ENCODE data around the gene COL5A1.

Gene COL5A1

DNA sequence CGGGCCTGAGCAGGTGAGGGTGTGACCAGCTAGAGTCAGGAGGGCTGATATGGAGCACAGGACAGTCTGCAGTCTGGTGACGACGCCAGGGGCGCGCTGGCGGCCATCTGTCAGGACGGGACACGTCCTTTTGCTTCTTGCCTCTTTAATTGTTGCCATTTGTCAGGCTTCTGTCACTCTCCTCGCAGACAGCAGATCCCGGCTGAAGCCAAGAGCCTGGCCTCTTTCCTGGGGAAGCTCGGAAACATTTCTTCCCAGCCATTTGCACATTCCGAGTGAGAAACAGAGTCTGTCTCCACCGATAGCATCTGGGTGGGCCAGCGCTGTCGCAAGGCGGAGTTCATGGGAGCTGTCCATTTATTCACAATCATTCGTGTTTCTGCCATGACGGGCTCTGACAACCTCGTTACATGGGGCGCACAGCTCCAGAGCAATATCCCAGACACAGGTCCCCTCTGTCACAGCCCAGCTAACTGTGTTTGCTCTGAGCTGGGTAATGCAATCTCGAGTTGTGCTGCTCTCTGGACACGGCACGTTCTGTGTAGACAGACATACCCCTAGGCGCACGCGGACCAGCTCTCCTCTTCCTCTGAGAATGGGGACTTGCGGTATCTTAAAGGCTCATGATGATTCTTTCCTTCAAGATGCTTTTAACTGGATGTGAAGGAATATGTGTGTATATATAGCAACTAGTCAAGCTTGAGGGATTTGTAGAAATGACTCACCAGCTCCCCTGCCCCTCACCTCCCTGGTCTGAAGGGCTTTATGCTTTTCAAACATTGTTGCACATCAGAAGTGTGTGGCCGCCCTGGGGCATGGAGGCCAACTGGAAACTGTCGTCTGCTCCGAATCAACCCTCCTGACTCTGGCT lies 133.7 kb downstream of the COL5A1 start:
- H3K9ac ChIP-seq (ENCODE audit: low read length), result no peak overlapping the region
- no peak overlapping the region for H2BK120ac ChIP-seq (ENCODE audit: low read depth, low read length)
- H4K5ac ChIP-seq (ENCODE audit: low read length), result no peak overlapping the region
- H3K79me1 ChIP-seq (ENCODE audit: low read length), result no peaks in the 10 kb centered on the region
- H4K8ac ChIP-seq (ENCODE audit: low read depth, low read length), result no peak overlapping the region
- H3K79me2 ChIP-seq (ENCODE audit: control insufficient read depth, insufficient read depth, low read length), result no peaks in the 10 kb centered on the region
- H2BK5ac ChIP-seq (ENCODE audit: low read length), result no peak overlapping the region
- H3K18ac ChIP-seq (ENCODE audit: low read length), result no peak overlapping the region
- no peak overlapping the region for H3K4me3 ChIP-seq (ENCODE audit: low read length)
- no peak overlapping the region for H2BK15ac ChIP-seq (replicated peaks; ENCODE audit: low read depth)
- no peak overlapping the region for H3K27ac ChIP-seq (ENCODE audit: low read depth, low read length)
- no peak overlapping the region for H3K4me2 ChIP-seq (ENCODE audit: low read length)
- no peak overlapping the region for H2AK5ac ChIP-seq (ENCODE audit: low read length)
- H3K56ac ChIP-seq (ENCODE audit: low read length), result no peak overlapping the region
- no peak for DNase-seq
- no peak overlapping the region for H3K4ac ChIP-seq (ENCODE audit: low read depth, low read length)
- H3K36me3 ChIP-seq (ENCODE audit: control insufficient read depth, insufficient read depth, low read length), result peaks cover 19% of the 10 kb centered on the region
- H3K27me3 ChIP-seq (ENCODE audit: insufficient read depth, low read length, poor library complexity), result no peaks in the 10 kb centered on the region
- no peak overlapping the region for H3K23ac ChIP-seq (ENCODE audit: low read length)
- no peaks in the 10 kb centered on the region for H3K4me1 ChIP-seq (ENCODE audit: control insufficient read depth, low read depth, low read length)
- no CpG with 5 or more reads among the region's 30 CpGs for WGBS (ENCODE audit: extremely low coverage, insufficient coverage, low lambda C conversion rate)

- WGBS (ENCODE audit: extremely low coverage, insufficient coverage, low lambda C conversion rate), result no CpG with 5 or more reads among the region's 19 CpGs
- H3K27ac ChIP-seq (ENCODE audit: low read depth, low read length), result no peak overlapping the region
- no peak overlapping the region for H2BK5ac ChIP-seq (ENCODE audit: low read length)
These were observed 134.6 kb downstream of the COL5A1 start for GRCh38 chr9:134776080-134776796.

GRCh38 chr9:134777153-134777552 lies 135.6 kb downstream of the COL5A1 start:
- H3K27ac ChIP-seq (ENCODE audit: low read depth, low read length), result no peak overlapping the region
- no peak overlapping the region for H2BK5ac ChIP-seq (ENCODE audit: low read length)
- H3K79me2 ChIP-seq (ENCODE audit: control insufficient read depth, insufficient read depth, low read length), result no peaks in the 10 kb centered on the region
- no peaks in the 10 kb centered on the region for H3K27me3 ChIP-seq (ENCODE audit: insufficient read depth, low read length, poor library complexity)
- no peak overlapping the region for H2AK5ac ChIP-seq (ENCODE audit: low read length)
- H3K79me1 ChIP-seq (ENCODE audit: low read length), result no peaks in the 10 kb centered on the region
- no peak overlapping the region for H3K4me3 ChIP-seq (ENCODE audit: low read length)
- H3K18ac ChIP-seq (ENCODE audit: low read length), result no peak overlapping the region
- no peak overlapping the region for H3K4ac ChIP-seq (ENCODE audit: low read depth, low read length)
- no peak overlapping the region for H3K23ac ChIP-seq (ENCODE audit: low read length)
- no CpG with 5 or more reads among the region's 13 CpGs for WGBS (ENCODE audit: extremely low coverage, insufficient coverage, low lambda C conversion rate)
- no peak overlapping the region for H3K9ac ChIP-seq (ENCODE audit: low read length)
- H3K4me1 ChIP-seq (ENCODE audit: control insufficient read depth, low read depth, low read length), result no peaks in the 10 kb centered on the region
- H3K4me2 ChIP-seq (ENCODE audit: low read length), result no peak overlapping the region
- no peak overlapping the region for H4K5ac ChIP-seq (ENCODE audit: low read length)
- H2BK120ac ChIP-seq (ENCODE audit: low read depth, low read length), result no peak overlapping the region
- no peak overlapping the region for H4K8ac ChIP-seq (ENCODE audit: low read depth, low read length)
- H3K56ac ChIP-seq (ENCODE audit: low read length), result no peak overlapping the region
- H3K36me3 ChIP-seq (ENCODE audit: control insufficient read depth, insufficient read depth, low read length), result peaks cover 22% of the 10 kb centered on the region
- no peak overlapping the region for H2BK15ac ChIP-seq (replicated peaks; ENCODE audit: low read depth)
- no peak for DNase-seq

More at GRCh38 chr9:134776080-134776796, 134.6 kb downstream of the COL5A1 start:
- no peak overlapping the region for H3K4me3 ChIP-seq (ENCODE audit: low read length)
- H4K8ac ChIP-seq (ENCODE audit: low read depth, low read length), result no peak overlapping the region
- H2BK15ac ChIP-seq (replicated peaks; ENCODE audit: low read depth), result no peak overlapping the region
- H3K56ac ChIP-seq (ENCODE audit: low read length), result no peak overlapping the region
- no peak overlapping the region for H3K9ac ChIP-seq (ENCODE audit: low read length)
- no peak for DNase-seq
- H3K36me3 ChIP-seq (ENCODE audit: control insufficient read depth, insufficient read depth, low read length), result peaks cover 22% of the 10 kb centered on the region
- H3K4ac ChIP-seq (ENCODE audit: low read depth, low read length), result no peak overlapping the region
- no peak overlapping the region for H3K18ac ChIP-seq (ENCODE audit: low read length)
- H3K27me3 ChIP-seq (ENCODE audit: insufficient read depth, low read length, poor library complexity), result no peaks in the 10 kb centered on the region
- no peak overlapping the region for H2BK120ac ChIP-seq (ENCODE audit: low read depth, low read length)
- H3K79me2 ChIP-seq (ENCODE audit: control insufficient read depth, insufficient read depth, low read length), result no peaks in the 10 kb centered on the region
- no peak overlapping the region for H3K23ac ChIP-seq (ENCODE audit: low read length)
- H3K4me2 ChIP-seq (ENCODE audit: low read length), result no peak overlapping the region
- no peaks in the 10 kb centered on the region for H3K4me1 ChIP-seq (ENCODE audit: control insufficient read depth, low read depth, low read length)
- H2AK5ac ChIP-seq (ENCODE audit: low read length), result no peak overlapping the region
- H4K5ac ChIP-seq (ENCODE audit: low read length), result no peak overlapping the region
- H3K79me1 ChIP-seq (ENCODE audit: low read length), result no peaks in the 10 kb centered on the region

DNA sequence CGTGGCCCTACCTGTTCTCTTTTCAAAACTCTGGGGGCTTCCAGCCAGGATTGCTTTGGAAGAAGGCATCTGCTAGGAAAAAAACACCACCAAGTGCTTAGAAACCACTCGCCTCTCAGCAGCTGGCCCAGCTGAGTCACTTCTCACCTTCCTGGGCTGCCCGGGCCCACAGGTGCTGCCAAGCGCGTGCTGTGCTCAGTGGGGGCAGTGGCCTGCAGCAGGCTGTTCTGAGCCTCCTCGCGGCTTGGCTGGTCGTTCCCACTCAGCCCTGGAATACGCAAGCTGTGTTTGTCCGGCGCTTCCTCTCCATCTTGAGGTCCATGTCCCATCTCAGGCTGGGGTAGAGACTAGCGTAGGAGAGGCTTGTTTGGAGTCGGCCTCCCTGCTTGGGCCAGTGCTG lies 136.6 kb downstream of the COL5A1 start:
- no CpG with 5 or more reads among the region's 13 CpGs for whole genome bisulfite sequencing (ENCODE audit: extremely low coverage, insufficient coverage, low lambda C conversion rate)

GRCh38 chr9:134778841-134779411 lies 137.3 kb downstream of the COL5A1 start:
- no peak overlapping the region for H2BK15ac ChIP-seq (replicated peaks; ENCODE audit: low read depth)
- H3K18ac ChIP-seq (ENCODE audit: low read length), result no peak overlapping the region
- peaks cover 22% of the 10 kb centered on the region for H3K36me3 ChIP-seq (ENCODE audit: control insufficient read depth, insufficient read depth, low read length)
- H3K4ac ChIP-seq (ENCODE audit: low read depth, low read length), result no peak overlapping the region
- no peak overlapping the region for H2AK5ac ChIP-seq (ENCODE audit: low read length)
- no peak overlapping the region for H3K9ac ChIP-seq (ENCODE audit: low read length)
- no peak overlapping the region for H3K4me2 ChIP-seq (ENCODE audit: low read length)
- H3K4me3 ChIP-seq (ENCODE audit: low read length), result no peak overlapping the region
- H3K79me2 ChIP-seq (ENCODE audit: control insufficient read depth, insufficient read depth, low read length), result no peaks in the 10 kb centered on the region
- no peaks in the 10 kb centered on the region for H3K27me3 ChIP-seq (ENCODE audit: insufficient read depth, low read length, poor library complexity)
- no peaks in the 10 kb centered on the region for H3K79me1 ChIP-seq (ENCODE audit: low read length)
- H3K23ac ChIP-seq (ENCODE audit: low read length), result no peak overlapping the region
- no peak overlapping the region for H3K56ac ChIP-seq (ENCODE audit: low read length)
- no peak overlapping the region for H4K5ac ChIP-seq (ENCODE audit: low read length)
- WGBS (ENCODE audit: extremely low coverage, insufficient coverage, low lambda C conversion rate), result no CpG with 5 or more reads among the region's 17 CpGs
- H3K27ac ChIP-seq (ENCODE audit: low read depth, low read length), result no peak overlapping the region
- no peaks in the 10 kb centered on the region for H3K4me1 ChIP-seq (ENCODE audit: control insufficient read depth, low read depth, low read length)
- no peak overlapping the region for H2BK120ac ChIP-seq (ENCODE audit: low read depth, low read length)
- no peak overlapping the region for H2BK5ac ChIP-seq (ENCODE audit: low read length)
- no peak overlapping the region for H4K8ac ChIP-seq (ENCODE audit: low read depth, low read length)
- DNase-seq, result peak; percentile 87

More for the DNA sequence above, 136.6 kb downstream of the COL5A1 start:
- Histone ChIP-seq H2BK120ac (ENCODE audit: low read depth, low read length) (no peak overlapping the region), H3K4me3 (ENCODE audit: low read length) (no peak overlapping the region), H4K5ac (ENCODE audit: low read length) (no peak overlapping the region), H4K8ac (ENCODE audit: low read depth, low read length) (no peak overlapping the region), H3K27me3 (ENCODE audit: insufficient read depth, low read length, poor library complexity) (no peaks in the 10 kb centered on the region), H2BK15ac (replicated peaks; ENCODE audit: low read depth) (no peak overlapping the region), H2BK5ac (ENCODE audit: low read length) (no peak overlapping the region), H3K79me2 (ENCODE audit: control insufficient read depth, insufficient read depth, low read length) (no peaks in the 10 kb centered on the region), H3K4ac (ENCODE audit: low read depth, low read length) (no peak overlapping the region), H3K36me3 (ENCODE audit: control insufficient read depth, insufficient read depth, low read length) (peaks cover 22% of the 10 kb centered on the region), H3K9ac (ENCODE audit: low read length) (no peak overlapping the region), H3K18ac (ENCODE audit: low read length) (no peak overlapping the region), H2AK5ac (ENCODE audit: low read length) (no peak overlapping the region), H3K4me2 (ENCODE audit: low read length) (no peak overlapping the region), H3K56ac (ENCODE audit: low read length) (no peak overlapping the region), H3K27ac (ENCODE audit: low read depth, low read length) (no peak overlapping the region), H3K23ac (ENCODE audit: low read length) (no peak overlapping the region), H3K79me1 (ENCODE audit: low read length) (no peaks in the 10 kb centered on the region), H3K4me1 (ENCODE audit: control insufficient read depth, low read depth, low read length) (no peaks in the 10 kb centered on the region)
- DNase-seq, result no peak
